ENCODE results near the gene GPS2.

- TF ChIP-seq, protein P1, sequence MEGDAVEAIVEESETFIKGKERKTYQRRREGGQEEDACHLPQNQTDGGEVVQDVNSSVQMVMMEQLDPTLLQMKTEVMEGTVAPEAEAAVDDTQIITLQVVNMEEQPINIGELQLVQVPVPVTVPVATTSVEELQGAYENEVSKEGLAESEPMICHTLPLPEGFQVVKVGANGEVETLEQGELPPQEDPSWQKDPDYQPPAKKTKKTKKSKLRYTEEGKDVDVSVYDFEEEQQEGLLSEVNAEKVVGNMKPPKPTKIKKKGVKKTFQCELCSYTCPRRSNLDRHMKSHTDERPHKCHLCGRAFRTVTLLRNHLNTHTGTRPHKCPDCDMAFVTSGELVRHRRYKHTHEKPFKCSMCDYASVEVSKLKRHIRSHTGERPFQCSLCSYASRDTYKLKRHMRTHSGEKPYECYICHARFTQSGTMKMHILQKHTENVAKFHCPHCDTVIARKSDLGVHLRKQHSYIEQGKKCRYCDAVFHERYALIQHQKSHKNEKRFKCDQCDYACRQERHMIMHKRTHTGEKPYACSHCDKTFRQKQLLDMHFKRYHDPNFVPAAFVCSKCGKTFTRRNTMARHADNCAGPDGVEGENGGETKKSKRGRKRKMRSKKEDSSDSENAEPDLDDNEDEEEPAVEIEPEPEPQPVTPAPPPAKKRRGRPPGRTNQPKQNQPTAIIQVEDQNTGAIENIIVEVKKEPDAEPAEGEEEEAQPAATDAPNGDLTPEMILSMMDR (IDR thresholded peaks at IDR 0.05; ENCODE audit: low read length), result no peak
- no peak for TF ChIP-seq EZH2 (IDR thresholded peaks at IDR 0.05; ENCODE audit: borderline replicate concordance, low read length)
Measured at GRCh38 chr17:7348478-7349242, 33.5 kb upstream of the GPS2 start.
